Loucy (cell line): ENCODE results near the gene PRR7.

Source experiments
- H2AFZ ChIP-seq: fragments of 200-600 bp; sonication (generic); 2 replicates; pipeline ENCODE4 v1.6.0; 2016; ENCODE audit warnings: antibody characterized with exemption, mild to moderate bottlenecking, low read length, moderate library complexity
- H3F3A ChIP-seq: fragments of 200-600 bp; 2 replicates; pipeline ENCODE4 v1.6.0; 2016; ENCODE audit warnings: antibody characterized with exemption, low read depth, mild to moderate bottlenecking
- H3K27me3 ChIP-seq: fragments of 200-600 bp; sonication (generic); 2 replicates; pipeline ENCODE4 v1.6.1; 2014; ENCODE audit warnings: low read length, mild to moderate bottlenecking; ENCODE audit not compliant: insufficient read depth, poor library complexity, severe bottlenecking
- H3K36me3 ChIP-seq: fragments of 200-600 bp; sonication (generic); 2 replicates; pipeline ENCODE4 v1.6.1; 2016; ENCODE audit warnings: low read length; ENCODE audit not compliant: insufficient read depth
- H3K4me1 ChIP-seq: fragments of 200-600 bp; sonication (generic); 2 replicates; pipeline ENCODE4 v1.5.1; 2014; ENCODE audit warnings: low read length, mild to moderate bottlenecking; ENCODE audit not compliant: insufficient read depth, poor library complexity, severe bottlenecking
- H3K4me2 ChIP-seq: fragments of 200-600 bp; sonication (generic); 2 replicates; pipeline ENCODE4 v1.6.0; 2014; ENCODE audit warnings: antibody characterized with exemption, low read length, low read depth, mild to moderate bottlenecking; ENCODE audit not compliant: poor library complexity, severe bottlenecking
- H3K4me3 ChIP-seq: fragments of 200-600 bp; sonication (generic); 2 replicates; pipeline ENCODE4 v1.5.1; 2014; ENCODE audit warnings: low read length, mild to moderate bottlenecking, mixed read lengths; ENCODE audit not compliant: poor library complexity, severe bottlenecking
- H3K79me2 ChIP-seq: fragments of 200-600 bp; sonication (generic); 2 replicates; pipeline ENCODE4 v1.6.1; 2014; ENCODE audit warnings: low read length; ENCODE audit not compliant: insufficient read depth
- H3K9ac ChIP-seq: fragments of 200-600 bp; sonication (generic); 2 replicates; pipeline ENCODE4 v1.6.0; 2014; ENCODE audit warnings: mild to moderate bottlenecking, low read depth, low read length, moderate library complexity; ENCODE audit not compliant: poor library complexity, severe bottlenecking
- H3K9me2 ChIP-seq: fragments of 200-600 bp; sonication (generic); replicated peaks from 2 replicates; pipeline ENCODE4 v1.6.1; 2016; ENCODE audit warnings: low read depth, low read length, mixed read lengths
- H3K9me3 ChIP-seq: fragments of 200-600 bp; sonication (generic); 2 replicates; pipeline ENCODE4 v1.6.1; 2014; ENCODE audit warnings: mild to moderate bottlenecking, antibody characterized with exemption, low read length, low read depth; ENCODE audit not compliant: insufficient read depth
- H4K20me1 ChIP-seq: fragments of 200-600 bp; sonication (generic); 2 replicates; pipeline ENCODE4 v1.6.0; 2014; ENCODE audit warnings: antibody characterized with exemption, low read length, mild to moderate bottlenecking; ENCODE audit not compliant: insufficient read depth, poor library complexity, severe bottlenecking
- EZH2phosphoT487 ChIP-seq: fragments of 200-600 bp; IDR thresholded peaks from 2 replicates; pipeline ENCODE4 v1.6.1; 2018; ENCODE audit warnings: antibody characterized with exemption, mild to moderate bottlenecking, moderate library complexity, borderline replicate concordance
- TF ChIP-seq, protein P1 (sequence below): fragments of 200-600 bp; sonication (generic); conservative IDR thresholded peaks from 2 replicates; pipeline ENCODE4 v1.5.1; 2014; ENCODE audit warnings: mild to moderate bottlenecking, antibody characterized with exemption, low read length

PRR7 gene

DNA sequence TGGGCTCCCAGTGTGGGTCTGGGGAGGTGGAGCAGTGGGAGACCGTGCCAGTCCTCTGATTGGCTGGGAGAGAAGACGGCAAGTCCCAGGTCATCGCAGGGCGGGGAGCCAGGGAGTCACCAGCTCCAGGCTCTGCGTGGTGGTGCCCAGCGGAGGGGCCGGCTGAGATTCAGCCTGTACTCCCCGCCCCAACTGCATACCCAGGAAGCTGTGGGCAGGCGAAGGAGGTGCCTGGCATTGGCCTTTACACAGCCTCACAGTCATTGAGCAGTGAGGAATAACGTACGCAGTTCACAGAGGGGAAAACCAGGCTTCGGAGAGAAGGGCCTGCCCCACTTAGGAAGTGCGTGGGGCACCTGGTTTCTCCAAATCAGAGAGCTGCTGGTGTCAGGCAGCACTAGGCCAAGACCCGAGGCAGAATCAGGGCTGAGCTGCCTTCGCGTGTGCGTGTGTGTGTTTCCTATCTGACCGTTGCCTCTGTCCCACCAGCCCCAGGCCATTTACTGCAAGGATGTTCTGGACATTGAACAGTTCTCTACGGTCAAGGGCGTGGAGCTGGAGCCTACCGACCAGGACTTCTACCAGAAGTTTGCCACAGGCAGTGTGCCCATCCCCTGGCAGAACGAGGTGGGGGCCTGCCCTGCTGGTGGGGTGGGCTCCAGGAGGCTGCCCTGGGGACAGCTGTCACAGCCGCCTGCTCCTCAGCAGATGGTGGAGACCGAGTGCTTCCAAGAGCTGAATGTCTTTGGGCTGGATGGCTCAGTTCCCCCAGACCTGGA is 6.2 kb upstream of the PRR7 start:
- H3K36me3 ChIP-seq, result peaks cover 4% of the 10 kb centered on the region; the same call in 1 of the 2 replicates
- H3K79me2 ChIP-seq, result no peaks in the 10 kb centered on the region
- no peaks in the 10 kb centered on the region for H3K9me3 ChIP-seq
- no peak overlapping the region for H2AFZ ChIP-seq
- H3K27me3 ChIP-seq, result no peaks in the 10 kb centered on the region
- H4K20me1 ChIP-seq, result no peaks in the 10 kb centered on the region
- no peak overlapping the region for H3K4me2 ChIP-seq
- TF ChIP-seq, protein P1, sequence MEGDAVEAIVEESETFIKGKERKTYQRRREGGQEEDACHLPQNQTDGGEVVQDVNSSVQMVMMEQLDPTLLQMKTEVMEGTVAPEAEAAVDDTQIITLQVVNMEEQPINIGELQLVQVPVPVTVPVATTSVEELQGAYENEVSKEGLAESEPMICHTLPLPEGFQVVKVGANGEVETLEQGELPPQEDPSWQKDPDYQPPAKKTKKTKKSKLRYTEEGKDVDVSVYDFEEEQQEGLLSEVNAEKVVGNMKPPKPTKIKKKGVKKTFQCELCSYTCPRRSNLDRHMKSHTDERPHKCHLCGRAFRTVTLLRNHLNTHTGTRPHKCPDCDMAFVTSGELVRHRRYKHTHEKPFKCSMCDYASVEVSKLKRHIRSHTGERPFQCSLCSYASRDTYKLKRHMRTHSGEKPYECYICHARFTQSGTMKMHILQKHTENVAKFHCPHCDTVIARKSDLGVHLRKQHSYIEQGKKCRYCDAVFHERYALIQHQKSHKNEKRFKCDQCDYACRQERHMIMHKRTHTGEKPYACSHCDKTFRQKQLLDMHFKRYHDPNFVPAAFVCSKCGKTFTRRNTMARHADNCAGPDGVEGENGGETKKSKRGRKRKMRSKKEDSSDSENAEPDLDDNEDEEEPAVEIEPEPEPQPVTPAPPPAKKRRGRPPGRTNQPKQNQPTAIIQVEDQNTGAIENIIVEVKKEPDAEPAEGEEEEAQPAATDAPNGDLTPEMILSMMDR, result no peak
- TF ChIP-seq EZH2phosphoT487, result no peak
- H3F3A ChIP-seq, result no peaks in the 10 kb centered on the region
- no peaks in the 10 kb centered on the region for H3K9me2 ChIP-seq
- no peak overlapping the region for H3K9ac ChIP-seq
- no peak overlapping the region for H3K4me3 ChIP-seq
- H3K4me1 ChIP-seq, result no peaks in the 10 kb centered on the region

DNA sequence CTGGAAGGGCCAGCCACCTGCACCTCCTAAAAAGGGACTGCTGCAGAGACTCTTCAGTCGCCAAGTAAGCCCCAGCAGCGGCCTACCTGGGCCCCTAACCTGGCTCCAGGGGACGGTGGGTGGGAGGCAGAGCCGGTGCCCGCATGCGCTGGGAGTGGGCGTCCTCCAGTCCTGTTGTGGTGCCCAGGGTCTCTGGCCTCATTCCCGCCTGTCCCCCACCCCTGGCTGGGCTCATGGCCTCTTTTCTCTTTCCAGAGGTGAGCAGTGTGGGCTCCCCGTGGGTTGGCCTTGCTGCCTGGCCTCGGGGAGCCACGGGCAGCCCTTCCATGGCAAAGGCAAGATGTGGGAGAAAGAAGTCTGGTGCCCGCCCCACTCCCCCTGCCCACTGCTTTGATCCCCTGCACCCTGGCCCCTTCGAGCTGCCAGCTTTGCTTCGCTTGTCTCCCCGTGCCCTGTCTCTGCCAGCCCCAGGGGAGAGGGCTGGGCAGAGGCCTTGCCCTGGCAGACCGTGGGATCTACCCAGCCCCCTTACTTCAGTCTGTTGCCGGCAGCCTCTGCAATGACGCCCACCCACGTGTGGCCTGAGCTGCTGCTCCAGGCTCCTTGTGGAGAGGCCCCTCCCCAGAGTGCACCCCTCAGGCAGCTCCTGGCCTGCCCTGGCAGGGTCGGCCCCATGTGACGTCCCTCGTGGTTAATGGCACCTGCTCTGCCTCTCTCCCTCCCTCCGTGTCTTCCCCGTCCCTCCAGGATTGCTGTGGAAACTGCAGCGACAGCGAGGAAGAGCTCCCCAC is 5.4 kb upstream of the PRR7 start:
- H3K9me2 ChIP-seq, result no peaks in the 10 kb centered on the region
- TF ChIP-seq EZH2phosphoT487, result no peak
- TF ChIP-seq, protein P1, result no peak
- no peaks in the 10 kb centered on the region for H3K9me3 ChIP-seq
- H3K36me3 ChIP-seq, result no peaks in the 10 kb centered on the region; the same call in 1 of the 2 replicates
- H3K4me3 ChIP-seq, result no peak overlapping the region
- H2AFZ ChIP-seq, result no peak overlapping the region
- H3F3A ChIP-seq, result no peaks in the 10 kb centered on the region
- no peaks in the 10 kb centered on the region for H3K27me3 ChIP-seq
- no peaks in the 10 kb centered on the region for H4K20me1 ChIP-seq
- no peak overlapping the region for H3K9ac ChIP-seq
- no peaks in the 10 kb centered on the region for H3K4me1 ChIP-seq
- H3K79me2 ChIP-seq, result no peaks in the 10 kb centered on the region
- H3K4me2 ChIP-seq, result no peak overlapping the region

DNA sequence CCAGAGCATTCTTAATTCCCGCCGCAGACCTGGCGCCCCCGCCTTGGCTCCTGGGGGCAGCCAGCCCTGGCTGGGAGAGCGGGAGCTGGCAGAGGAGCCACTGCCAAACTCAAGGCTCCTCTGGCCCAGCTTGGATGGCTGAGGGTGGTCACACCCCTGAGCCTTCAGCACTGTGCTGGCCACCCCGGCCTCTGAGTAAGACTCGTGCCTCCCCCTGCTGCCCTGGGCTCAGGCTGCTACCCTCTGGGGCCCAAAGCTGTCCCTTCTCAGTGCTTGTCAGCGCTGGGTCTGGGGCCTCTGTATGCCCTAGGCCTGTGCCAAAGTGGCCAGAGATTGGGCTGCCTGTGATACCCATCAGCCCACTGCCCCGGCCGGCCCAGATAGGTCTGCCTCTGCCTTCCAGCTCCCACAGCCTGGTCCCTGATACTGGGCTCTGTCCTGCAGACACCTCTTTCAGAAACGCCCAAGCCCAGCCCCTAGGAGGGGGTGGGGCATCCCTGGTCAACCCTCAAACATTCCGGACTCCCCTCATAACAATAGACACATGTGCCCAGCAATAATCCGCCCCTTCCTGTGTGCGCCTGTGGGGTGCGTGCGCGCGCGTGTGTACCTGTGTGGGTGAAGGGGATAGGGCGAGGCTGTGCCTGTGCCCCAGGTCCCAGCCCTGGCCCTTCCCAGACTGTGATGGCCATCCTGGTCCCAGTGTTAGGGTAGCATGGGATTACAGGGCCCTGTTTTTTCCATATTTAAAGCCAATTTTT is 4.4 kb upstream of the PRR7 start:
- H3F3A ChIP-seq, result no peaks in the 10 kb centered on the region
- H3K9me3 ChIP-seq, result no peaks in the 10 kb centered on the region
- H4K20me1 ChIP-seq, result no peaks in the 10 kb centered on the region
- TF ChIP-seq, protein P1, result no peak
- no peak for TF ChIP-seq EZH2phosphoT487
- H3K36me3 ChIP-seq, result no peaks in the 10 kb centered on the region; the same call in 1 of the 2 replicates
- H3K9me2 ChIP-seq, result no peaks in the 10 kb centered on the region
- H3K27me3 ChIP-seq, result no peaks in the 10 kb centered on the region
- H3K9ac ChIP-seq, result no peak overlapping the region
- no peak overlapping the region for H3K4me2 ChIP-seq
- H3K79me2 ChIP-seq, result no peaks in the 10 kb centered on the region
- H3K4me3 ChIP-seq, result no peak overlapping the region
- H3K4me1 ChIP-seq, result no peaks in the 10 kb centered on the region
- H2AFZ ChIP-seq, result no peak overlapping the region
